Effector memory CD4-positive, alpha-beta T cell (primary cell): ENCODE results near the gene FLYWCH2.

Source experiments
- DNase-seq, 3 donors: peaks; one replicate each; pipeline ENCODE4 v3.0.0-alpha.2; 2020
- H3K27ac ChIP-seq: 2 replicates; pipeline ENCODE4 v1.7.0; 2013; ENCODE audit warnings: mild to moderate bottlenecking, low read length, moderate library complexity; ENCODE audit not compliant: insufficient read depth, poor library complexity, severe bottlenecking
- H3K27me3 ChIP-seq: replicated peaks from 2 replicates; pipeline ENCODE4 v1.7.0; 2013; ENCODE audit warnings: mild to moderate bottlenecking, low read length; ENCODE audit not compliant: insufficient read depth, control insufficient read depth, poor library complexity, severe bottlenecking
- H3K36me3 ChIP-seq: 2 replicates; pipeline ENCODE4 v1.7.0; 2013; ENCODE audit warnings: mild to moderate bottlenecking, low read length, moderate library complexity; ENCODE audit not compliant: control insufficient read depth, insufficient read depth
- H3K4me1 ChIP-seq: 2 replicates; pipeline ENCODE4 v1.7.0; 2013; ENCODE audit warnings: low read length, mild to moderate bottlenecking; ENCODE audit not compliant: control insufficient read depth, insufficient read depth, poor library complexity, severe bottlenecking
- H3K4me3 ChIP-seq: 2 replicates; pipeline ENCODE4 v1.7.0; 2013; ENCODE audit warnings: low read length, low read depth, mild to moderate bottlenecking; ENCODE audit not compliant: insufficient read depth, poor library complexity, severe bottlenecking
- H3K9me3 ChIP-seq: 2 replicates; pipeline ENCODE4 v1.7.0; 2013; ENCODE audit warnings: mild to moderate bottlenecking, low read length, moderate library complexity; ENCODE audit not compliant: control insufficient read depth

The FLYWCH2 gene

DNA sequence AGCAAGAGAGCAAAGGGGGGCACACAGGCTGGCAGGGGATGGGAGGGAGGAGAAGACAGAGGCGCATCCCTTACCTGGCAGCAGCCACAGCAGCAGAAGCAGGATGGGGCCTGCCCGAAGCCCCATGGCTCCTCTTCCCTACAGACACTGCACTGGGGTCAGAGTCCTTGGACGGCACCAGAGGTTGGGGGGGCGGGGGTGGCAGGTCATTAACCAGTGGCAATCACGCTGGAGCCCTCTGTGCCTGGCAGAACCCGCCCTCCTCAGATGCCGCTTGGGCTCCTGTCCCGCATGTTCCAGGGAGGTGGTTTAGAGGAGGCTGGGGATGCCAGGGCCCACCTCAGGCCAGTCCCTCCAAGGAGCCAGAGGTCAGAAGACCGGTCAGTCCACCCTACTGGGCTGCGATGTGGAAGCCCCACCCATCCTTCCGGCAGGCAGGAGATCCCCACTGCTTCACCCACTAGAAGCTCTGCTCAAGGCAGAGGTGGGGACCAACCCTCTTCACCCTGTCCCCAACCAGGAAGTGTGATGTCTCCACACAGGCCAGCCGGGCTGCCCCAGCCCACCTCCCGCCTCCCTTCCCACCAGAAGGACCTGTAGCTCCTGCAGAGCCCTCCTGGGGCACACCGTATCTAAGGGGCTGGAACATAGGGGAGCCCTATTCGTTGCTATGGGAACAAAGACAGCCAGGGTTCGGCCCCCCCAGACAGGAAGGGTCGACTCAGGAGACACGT lies 41.2 kb upstream of the FLYWCH2 start:
- Histone ChIP-seq H3K36me3 (no peaks in the 10 kb centered on the region), H3K4me3 (peak overlapping the region; percentile 11), H3K4me1 (peaks cover 27% of the 10 kb centered on the region), H3K27me3 (no peaks in the 10 kb centered on the region), H3K9me3 (no peaks in the 10 kb centered on the region), H3K27ac (peak overlapping the region; percentile 28)
- DNase-seq, result no peak

DNA sequence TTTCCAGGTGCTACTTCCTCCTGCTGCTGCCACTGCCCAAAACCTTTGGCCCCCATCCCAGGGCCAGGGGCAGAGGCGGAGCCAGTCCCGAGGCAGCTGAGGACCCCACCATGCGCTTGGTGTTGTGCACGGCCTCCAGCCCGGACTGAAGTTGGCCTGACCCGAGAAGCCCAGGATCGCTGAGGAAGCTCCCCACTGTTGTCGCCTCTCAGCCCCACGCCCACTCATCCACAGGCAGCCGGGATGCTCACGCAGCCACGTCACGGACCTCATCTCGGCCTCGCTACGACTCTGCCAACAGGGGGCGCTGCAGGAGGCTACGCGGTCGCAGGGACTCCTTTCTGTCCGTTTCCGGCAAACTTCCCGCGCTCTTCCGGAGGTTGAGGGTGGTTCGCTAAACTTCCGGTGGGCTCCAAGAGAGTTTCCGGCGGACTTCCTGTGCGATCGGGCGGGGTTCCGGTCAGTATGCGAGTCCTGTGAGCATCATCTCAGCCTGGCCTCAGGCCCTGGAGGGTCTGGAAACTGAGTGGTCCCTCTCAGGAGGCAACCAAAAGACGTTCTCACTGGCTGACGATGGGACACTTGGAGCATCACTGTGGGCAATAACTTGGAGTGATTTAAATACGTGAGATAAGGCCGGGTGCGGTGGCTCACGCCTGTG lies 40.5 kb upstream of the FLYWCH2 start:
- peak overlapping the region; percentile 28 for H3K27ac ChIP-seq
- DNase-seq, result peak; percentile 19 to 51 (median 43)
- no peaks in the 10 kb centered on the region for H3K27me3 ChIP-seq
- no peaks in the 10 kb centered on the region for H3K9me3 ChIP-seq
- no peaks in the 10 kb centered on the region for H3K36me3 ChIP-seq
- H3K4me3 ChIP-seq, result peak overlapping the region; percentile 11
- H3K4me1 ChIP-seq, result peaks cover 27% of the 10 kb centered on the region

DNA sequence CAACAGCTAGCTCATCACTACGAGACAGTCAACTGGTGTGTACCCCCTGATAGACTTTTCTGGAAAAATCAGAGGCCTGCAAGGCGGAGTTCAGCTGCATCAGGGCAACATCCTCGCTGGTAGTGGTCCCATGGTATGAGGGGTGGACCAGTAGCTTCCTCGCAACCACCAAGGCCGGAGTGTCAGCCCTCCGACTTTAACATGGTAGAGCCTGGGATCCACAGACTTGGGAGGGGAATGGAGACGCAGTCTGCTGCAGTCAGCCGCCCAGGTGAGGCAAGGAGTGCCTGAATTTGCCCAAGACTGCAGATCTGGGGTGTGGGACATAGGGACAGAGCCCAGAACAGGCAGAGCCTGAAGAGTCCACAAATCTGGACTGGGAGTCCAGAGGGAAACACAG lies 39.5 kb upstream of the FLYWCH2 start:
- DNase-seq, result no peak
- Histone ChIP-seq H3K9me3 (no peaks in the 10 kb centered on the region), H3K36me3 (no peaks in the 10 kb centered on the region), H3K4me1 (peaks cover 27% of the 10 kb centered on the region), H3K4me3 (no peak overlapping the region), H3K27ac (no peak overlapping the region), H3K27me3 (no peaks in the 10 kb centered on the region)

DNA sequence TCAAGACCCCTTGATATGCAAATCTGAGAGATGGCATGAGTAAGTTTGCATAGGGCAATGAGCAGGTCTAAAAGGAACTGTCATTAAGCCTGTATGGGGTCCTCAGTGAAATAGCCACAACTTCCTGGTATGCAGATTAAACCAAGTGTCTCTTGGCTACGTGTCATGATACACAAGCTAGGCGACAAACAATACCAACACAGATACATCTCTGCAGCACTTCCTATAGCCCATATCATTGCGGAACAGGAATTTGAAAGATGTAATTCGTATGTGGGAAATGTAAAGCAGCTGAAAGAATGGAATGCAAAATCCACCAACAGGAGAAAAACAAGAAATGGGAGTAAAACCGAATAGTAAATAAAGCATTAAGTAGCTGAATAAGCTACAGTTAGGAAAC lies 37.9 kb upstream of the FLYWCH2 start:
- no peak for DNase-seq
- Histone ChIP-seq H3K4me1 (peaks cover 25% of the 10 kb centered on the region), H3K9me3 (no peaks in the 10 kb centered on the region), H3K36me3 (no peaks in the 10 kb centered on the region), H3K4me3 (no peak overlapping the region), H3K27ac (no peak overlapping the region), H3K27me3 (no peaks in the 10 kb centered on the region)

DNA sequence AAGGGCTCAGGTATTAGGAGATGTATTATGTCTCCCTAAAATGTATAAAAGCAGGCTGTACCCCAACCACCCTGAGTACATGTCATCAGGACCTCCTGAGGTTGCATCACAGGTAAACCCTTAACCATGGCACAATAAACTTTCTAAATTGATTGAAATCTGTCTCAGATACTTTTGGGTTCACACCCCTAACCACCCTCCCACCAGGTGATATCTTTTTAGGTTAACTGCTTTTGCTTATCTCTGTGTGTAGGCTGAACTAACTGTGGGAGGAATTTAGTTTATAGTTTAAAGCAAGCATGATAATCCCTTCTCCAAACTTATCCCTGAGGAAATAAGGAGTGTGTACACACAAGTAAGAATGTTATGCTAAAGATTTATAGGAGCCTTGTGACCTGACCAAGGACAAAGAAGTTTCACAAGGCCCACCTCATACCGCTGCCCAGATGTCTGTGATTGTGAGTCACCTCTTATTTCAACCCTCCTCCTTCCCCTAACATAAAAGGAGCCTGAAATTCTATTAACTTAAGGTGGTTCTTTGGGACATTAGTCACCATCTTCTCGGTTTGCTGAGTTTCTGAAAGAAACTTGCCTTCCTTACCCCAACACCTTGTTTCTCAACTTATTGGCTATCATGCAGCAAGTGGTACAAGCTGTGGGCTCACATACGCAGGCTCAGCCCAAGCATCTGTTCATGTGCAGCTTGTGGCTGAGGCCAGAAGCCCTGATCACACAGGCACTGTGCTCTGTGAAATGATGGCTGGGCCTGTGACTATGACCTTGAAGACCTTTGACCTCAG lies 36.3 kb upstream of the FLYWCH2 start:
- H3K36me3 ChIP-seq, result no peaks in the 10 kb centered on the region
- DNase-seq, result no peak
- H3K27ac ChIP-seq, result no peak overlapping the region

DNA sequence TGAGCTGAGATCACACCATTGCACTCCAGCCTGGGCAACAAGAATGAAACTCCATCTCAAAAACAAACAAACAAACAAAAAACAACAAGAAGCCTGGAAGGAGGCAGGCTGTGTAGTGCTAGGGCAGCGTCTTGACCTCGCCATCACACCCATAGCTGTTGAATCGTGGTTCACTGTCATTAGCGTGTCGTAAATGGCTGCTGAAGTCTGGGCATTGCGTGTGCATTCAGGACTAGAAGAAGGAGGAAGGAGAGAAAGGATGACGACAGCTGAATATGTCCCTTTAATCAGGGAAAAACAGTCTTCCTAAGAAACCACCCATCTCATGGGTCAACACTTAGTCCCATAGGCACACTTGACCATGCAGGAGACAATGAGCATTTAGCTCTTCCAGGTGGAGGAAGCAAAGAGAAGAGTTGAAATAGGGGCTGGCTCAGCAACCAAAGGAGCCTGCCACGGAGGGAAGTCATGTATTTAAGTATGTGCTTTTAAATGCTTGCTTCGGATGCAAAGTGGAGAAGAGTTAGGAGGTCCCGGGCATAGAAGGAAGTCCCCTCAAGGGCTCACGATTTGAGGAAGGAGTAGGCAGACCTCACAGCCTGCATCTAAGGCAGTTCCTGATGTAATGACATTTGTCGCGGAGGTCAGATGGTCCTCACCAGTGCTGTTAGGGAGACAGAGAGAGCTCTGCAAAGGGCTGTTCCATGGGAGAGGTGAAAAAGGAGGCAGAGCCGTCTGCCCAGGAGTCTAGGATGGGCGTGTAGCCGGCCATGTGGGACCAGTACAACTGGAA lies 33.9 kb upstream of the FLYWCH2 start:
- H3K4me3 ChIP-seq, result no peak overlapping the region
- no peaks in the 10 kb centered on the region for H3K36me3 ChIP-seq
- no peak for DNase-seq
- H3K4me1 ChIP-seq, result no peaks in the 10 kb centered on the region
- H3K27ac ChIP-seq, result no peak overlapping the region
- H3K9me3 ChIP-seq, result no peaks in the 10 kb centered on the region
- H3K27me3 ChIP-seq, result no peaks in the 10 kb centered on the region

More for the DNA sequence above, 36.3 kb upstream of the FLYWCH2 start:
- H3K27me3 ChIP-seq, result no peaks in the 10 kb centered on the region
- peaks cover 10% of the 10 kb centered on the region for H3K4me1 ChIP-seq
- H3K9me3 ChIP-seq, result no peaks in the 10 kb centered on the region
- no peak overlapping the region for H3K4me3 ChIP-seq

DNA sequence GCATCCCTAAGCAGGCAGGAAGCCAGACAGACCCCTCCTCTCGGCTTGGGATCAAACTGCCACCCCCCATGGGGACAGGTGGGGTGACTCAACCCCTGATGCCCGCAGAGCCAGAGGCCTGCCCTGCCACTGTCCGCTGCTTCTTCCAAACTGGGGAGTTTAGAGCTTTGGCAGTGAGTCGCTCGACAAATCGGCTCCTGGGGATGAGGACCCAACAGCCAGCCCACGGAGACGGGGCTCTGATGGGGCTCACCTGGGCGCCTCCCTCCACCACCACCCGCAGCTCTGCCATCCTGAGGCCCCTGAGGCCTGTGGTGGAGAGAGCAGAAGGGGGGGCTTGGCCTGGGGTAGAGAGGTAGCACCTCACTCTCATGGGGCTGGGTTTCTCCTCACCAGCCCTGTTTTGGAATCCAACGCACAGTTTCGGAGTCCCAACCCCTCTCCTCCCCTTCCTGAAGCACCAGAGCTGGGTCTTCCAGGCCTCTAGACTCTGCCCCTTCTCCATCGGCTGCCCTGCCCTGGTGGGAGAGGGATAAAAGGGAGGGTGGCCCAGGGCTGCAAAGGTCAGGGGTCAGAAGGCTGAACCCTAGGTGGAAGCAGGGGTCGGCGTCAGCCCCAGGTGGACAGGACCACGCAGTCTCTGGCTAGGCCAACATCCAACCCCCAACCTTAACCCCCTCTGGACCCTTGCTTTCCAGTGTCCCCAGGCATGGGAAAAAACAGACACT lies 30.8 kb upstream of the FLYWCH2 start:
- H3K4me3 ChIP-seq, result no peak overlapping the region
- no peaks in the 10 kb centered on the region for H3K27me3 ChIP-seq
- no peak overlapping the region for H3K27ac ChIP-seq
- H3K9me3 ChIP-seq, result no peaks in the 10 kb centered on the region
- H3K36me3 ChIP-seq, result no peaks in the 10 kb centered on the region
- H3K4me1 ChIP-seq, result no peaks in the 10 kb centered on the region
- no peak for DNase-seq

DNA sequence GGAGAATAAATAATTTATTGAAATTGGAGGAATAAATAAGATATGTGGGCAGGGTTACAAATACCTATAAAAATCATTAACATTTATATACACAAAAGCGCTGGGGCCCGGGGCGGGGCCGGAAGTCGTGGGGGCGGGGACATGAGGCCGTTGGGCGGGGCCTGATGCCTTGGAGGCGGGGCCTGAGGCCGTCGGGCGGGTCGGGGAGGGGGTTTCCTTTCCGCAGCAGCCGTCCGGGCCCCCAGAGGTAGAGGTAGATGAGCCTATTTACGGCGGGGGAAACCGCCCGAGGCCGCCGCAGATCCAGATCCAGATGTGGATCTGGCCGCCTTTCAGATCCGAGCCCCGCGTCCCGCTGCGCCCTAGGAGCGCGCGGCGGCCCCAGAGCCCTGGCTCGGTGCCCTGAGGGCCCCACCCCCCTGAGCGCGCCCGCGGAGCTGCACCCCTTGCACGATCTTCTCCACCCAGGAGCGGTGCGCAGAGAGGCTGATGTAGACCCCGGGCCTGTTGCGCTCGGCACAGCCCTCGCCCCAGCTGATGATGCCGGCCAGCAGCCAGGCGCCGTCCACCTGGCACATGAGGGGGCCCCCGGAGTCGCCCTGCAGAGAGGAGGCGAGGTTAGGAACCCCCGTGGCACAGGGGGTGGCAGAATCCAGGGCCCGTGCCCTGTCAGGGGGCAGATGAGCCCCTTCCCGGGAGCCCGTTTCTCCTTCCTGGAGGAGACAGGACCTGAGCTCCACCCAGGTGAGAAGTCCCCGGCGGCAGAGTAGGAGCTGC lies 30.1 kb upstream of the FLYWCH2 start:
- DNase-seq, result no peak
- H3K9me3 ChIP-seq, result no peaks in the 10 kb centered on the region
- no peak overlapping the region for H3K4me3 ChIP-seq
- peaks cover 3% of the 10 kb centered on the region for H3K4me1 ChIP-seq
- no peaks in the 10 kb centered on the region for H3K27me3 ChIP-seq
- H3K27ac ChIP-seq, result no peak overlapping the region
- H3K36me3 ChIP-seq, result no peaks in the 10 kb centered on the region
